HFFc6 (cell line): ENCODE measurements around the gene OR9A4. TPM values are rescaled to one million over a fixed set of nuclear protein-coding genes. Genes with fewer than 3 reads are reported as not detected.

Source experiments
- DNase-seq: peaks from one replicate; pipeline ENCODE4 v3.0.0-alpha.2; 2018
- H3K27ac Mint-ChIP-seq: 2 replicates; pipeline ENCODE4 v1.8.0; 2020; ENCODE audit warnings: mild to moderate bottlenecking, mixed read lengths
- H3K27me3 Mint-ChIP-seq: 2 replicates; pipeline ENCODE4 v1.8.0; 2021; ENCODE audit warnings: mild to moderate bottlenecking, moderate library complexity, mixed read lengths; ENCODE audit not compliant: insufficient read depth
- H3K36me3 Mint-ChIP-seq: 2 replicates; pipeline ENCODE4 v1.8.0; 2021; ENCODE audit warnings: low read depth, mixed read lengths
- H3K4me1 Mint-ChIP-seq: 2 replicates; pipeline ENCODE4 v1.8.0; 2020; ENCODE audit warnings: low read depth, mixed read lengths
- H3K4me3 Mint-ChIP-seq: 2 replicates; pipeline ENCODE4 v1.8.0; 2020; ENCODE audit warnings: mild to moderate bottlenecking, moderate library complexity, mixed read lengths
- H3K9me3 Mint-ChIP-seq: 2 replicates; pipeline ENCODE4 v1.8.0; 2020; ENCODE audit warnings: mild to moderate bottlenecking, mixed read lengths
- CTCF ChIP-seq: fragments of 200-600 bp; sonication (generic); IDR thresholded peaks from 2 replicates; pipeline ENCODE4 v1.5.0; 2021; ENCODE audit warnings: antibody characterized with exemption, mild to moderate bottlenecking
- long read RNA-seq: library from polyadenylated mRNA; unstranded; transcript quantifications from one replicate; pipeline ENCODE4 v2.0.0, GENCODE V29; 2019
- total RNA-seq, 6 experiments: library from RNA; stranded (reverse); fragmentation: NEBNext Ultra II Directional; extraction: Animal tissue kit (Norgen Biotek cat#: 25700); gene quantifications; 2 replicates in 1 of 6; 3 replicates in 5 of 6; pipeline ENCODE4 v1.2.3, GENCODE V29; 2021

OR9A4 gene
- total RNA-seq, result not detected
- long read RNA-seq, result 0 reads

DNA sequence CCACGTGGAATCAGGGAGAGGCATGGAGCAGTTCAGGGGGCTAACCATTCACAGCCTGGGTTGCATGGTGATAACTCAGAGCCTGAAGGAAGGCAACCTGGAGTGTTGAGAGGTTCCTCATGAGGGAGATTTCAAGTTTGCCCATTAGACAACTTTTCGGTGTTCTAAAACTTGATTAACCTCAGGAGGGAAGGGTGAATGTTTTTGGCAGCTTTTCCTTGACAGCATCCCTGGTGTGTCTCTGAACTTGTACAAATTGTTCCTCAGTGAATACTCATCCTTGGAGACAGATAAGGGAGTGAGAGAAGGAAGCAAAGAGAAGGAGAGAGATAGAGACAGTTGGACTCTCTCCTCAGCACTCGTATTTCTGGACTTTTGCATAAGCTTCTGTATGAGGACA lies at the start of gene OR9A4:
Gene OR9A4 (plus strand): TSS at position 301 of the 400 bp plus-strand sequence. CDS start 2,477 bp downstream, outside the sequence.
- H3K27me3 Mint-ChIP-seq, result no peaks in the 10 kb centered on the region
- no peak within 1 kb of the TSS for H3K27ac Mint-ChIP-seq
- no peak for TF ChIP-seq CTCF
- H3K9me3 Mint-ChIP-seq, result peaks cover 56% of the 10 kb centered on the region
- no peak within 1 kb of the TSS for H3K4me3 Mint-ChIP-seq
- no peaks in the 10 kb centered on the region for H3K4me1 Mint-ChIP-seq
- H3K36me3 Mint-ChIP-seq, result no peaks in the 10 kb centered on the region
- DNase-seq, result no peak

GRCh38 chr7:141866974-141867373 lies 49.2 kb upstream of the OR9A4 start:
- Mint-ChIP-seq H3K9me3 (peaks cover 32% of the 10 kb centered on the region), H3K4me1 (no peaks in the 10 kb centered on the region), H3K36me3 (no peaks in the 10 kb centered on the region), H3K27ac (no peak overlapping the region), H3K4me3 (no peak overlapping the region), H3K27me3 (no peaks in the 10 kb centered on the region)
- TF ChIP-seq CTCF, result no peak
- no peak for DNase-seq

- no peak for DNase-seq
- Mint-ChIP-seq H3K36me3 (no peaks in the 10 kb centered on the region), H3K4me1 (no peaks in the 10 kb centered on the region), H3K9me3 (peaks cover 22% of the 10 kb centered on the region), H3K4me3 (no peak overlapping the region), H3K27ac (no peak overlapping the region), H3K27me3 (no peaks in the 10 kb centered on the region; the same call in 1 of the 2 replicates)
- TF ChIP-seq CTCF, result no peak
These were observed 43.3 kb upstream of the OR9A4 start for GRCh38 chr7:141872931-141873330.

GRCh38 chr7:141874787-141875186 lies 41.4 kb upstream of the OR9A4 start:
- H3K9me3 Mint-ChIP-seq, result peaks cover 25% of the 10 kb centered on the region
- no peaks in the 10 kb centered on the region; the same call in 1 of the 2 replicates for H3K27me3 Mint-ChIP-seq
- H3K4me1 Mint-ChIP-seq, result no peaks in the 10 kb centered on the region
- TF ChIP-seq CTCF, result no peak
- DNase-seq, result no peak
- no peaks in the 10 kb centered on the region for H3K36me3 Mint-ChIP-seq
- H3K27ac Mint-ChIP-seq, result no peak overlapping the region
- no peak overlapping the region for H3K4me3 Mint-ChIP-seq

DNA sequence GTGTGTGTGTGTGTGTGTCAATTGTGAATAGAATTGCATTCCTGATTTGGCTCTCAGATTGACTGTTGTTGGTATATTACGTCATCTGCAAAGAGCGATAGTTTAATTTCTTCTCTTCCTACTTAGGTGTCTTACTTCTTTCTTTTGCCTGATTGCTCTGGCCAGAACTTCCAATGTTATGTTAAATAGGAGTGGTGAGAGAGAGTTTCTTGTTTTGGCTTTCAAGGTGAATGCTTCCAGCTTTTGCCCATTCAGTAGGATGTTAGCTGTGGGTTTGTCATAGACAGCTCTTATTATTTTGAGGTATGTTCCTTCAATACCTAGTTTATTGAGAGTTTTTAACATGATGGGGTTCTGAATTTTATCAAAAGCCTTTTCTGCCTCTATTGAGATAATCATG lies 40.7 kb upstream of the OR9A4 start:
- Mint-ChIP-seq H3K9me3 (peaks cover 25% of the 10 kb centered on the region), H3K27me3 (no peaks in the 10 kb centered on the region; the same call in 1 of the 2 replicates), H3K4me3 (no peak overlapping the region), H3K4me1 (no peaks in the 10 kb centered on the region), H3K27ac (no peak overlapping the region), H3K36me3 (no peaks in the 10 kb centered on the region)
- DNase-seq, result no peak
- no peak for TF ChIP-seq CTCF

DNA sequence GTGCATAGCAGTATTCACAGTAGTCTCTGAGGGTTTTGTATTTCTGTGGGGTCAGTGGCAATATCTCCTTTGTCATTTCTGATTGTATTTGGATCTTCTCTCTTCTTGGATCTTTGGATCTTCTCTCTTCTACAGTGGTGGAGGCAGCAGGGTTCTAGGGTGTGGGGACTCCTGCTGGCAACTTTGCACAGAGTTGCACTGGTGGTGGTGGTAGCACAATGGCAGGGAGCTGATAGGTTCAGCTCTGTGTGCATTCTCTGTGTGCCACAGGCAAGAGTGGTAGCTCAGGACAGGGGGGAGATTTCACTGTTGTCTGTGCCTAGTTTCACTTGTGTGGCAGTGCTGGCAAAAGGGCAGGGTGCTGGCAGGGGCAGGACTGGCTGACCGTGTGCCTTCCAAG lies 39.8 kb upstream of the OR9A4 start:
- Mint-ChIP-seq H3K4me1 (no peaks in the 10 kb centered on the region), H3K36me3 (no peaks in the 10 kb centered on the region), H3K27ac (no peak overlapping the region), H3K9me3 (peaks cover 24% of the 10 kb centered on the region), H3K4me3 (no peak overlapping the region), H3K27me3 (no peaks in the 10 kb centered on the region; the same call in 1 of the 2 replicates)
- no peak for TF ChIP-seq CTCF
- no peak for DNase-seq
